CD4-positive, CD25-positive, alpha-beta regulatory T cell (primary cell): ENCODE results near the gene PTPMT1. TPM values are rescaled to one million over a fixed set of nuclear protein-coding genes. Genes with fewer than 3 reads are reported as not detected.

Experiments
- ATAC-seq, 2 donors: fragments of 150-1000 bp; cut with Tn5 transposase; one replicate each; pipeline ENCODE4 v1.10.0; 2021; ENCODE audit warnings: low read depth in 2 of 2, moderate number of reproducible peaks in 2 of 2, moderate library complexity in 1 of 2
- DNase-seq, 3 donors: peaks; one replicate each; pipeline versions ENCODE4 v3.0.0 to v3.0.0-alpha.2; 2012 to 2022; ENCODE audit warnings: mixed read lengths in 1 of 3
- H3K27ac ChIP-seq: one replicate; pipeline ENCODE4 v1.7.0; 2013; ENCODE audit warnings: mild to moderate bottlenecking, low read length; ENCODE audit not compliant: insufficient read depth, poor library complexity, severe bottlenecking
- H3K27me3 ChIP-seq: one replicate; pipeline ENCODE4 v1.7.0; 2013; ENCODE audit warnings: low read length; ENCODE audit not compliant: control insufficient read depth, insufficient read depth
- H3K36me3 ChIP-seq: one replicate; pipeline ENCODE4 v1.7.0; 2013; ENCODE audit warnings: mild to moderate bottlenecking, low read length, moderate library complexity; ENCODE audit not compliant: control insufficient read depth, insufficient read depth
- H3K4me1 ChIP-seq: 2 replicates; pipeline ENCODE4 v1.7.0; 2013; ENCODE audit warnings: mild to moderate bottlenecking, low read length; ENCODE audit not compliant: insufficient read depth, control insufficient read depth, poor library complexity, severe bottlenecking
- H3K4me3 ChIP-seq: one replicate; pipeline ENCODE4 v1.7.0; 2013; ENCODE audit warnings: low read depth, mild to moderate bottlenecking, low read length, moderate library complexity
- H3K9me3 ChIP-seq, 2 experiments: 1 replicate in 1 of 2; 2 replicates in 1 of 2; pipeline ENCODE4 v1.7.0; 2013; ENCODE audit warnings: low read length in 2 of 2, mild to moderate bottlenecking in 1 of 2, moderate library complexity in 1 of 2; ENCODE audit not compliant: control insufficient read depth in 2 of 2
- H3K27ac Mint-ChIP-seq, 3 donors: one replicate each; pipeline ENCODE4 v1.8.0; 2020 to 2022; ENCODE audit warnings: mild to moderate bottlenecking in 3 of 3, mixed read lengths in 3 of 3, moderate library complexity in 2 of 3
- H3K27me3 Mint-ChIP-seq: one replicate; pipeline ENCODE4 v1.8.0; 2022; ENCODE audit warnings: mild to moderate bottlenecking, mixed read lengths
- H3K36me3 Mint-ChIP-seq: one replicate; pipeline ENCODE4 v1.8.0; 2020; ENCODE audit warnings: mixed read lengths
- H3K4me1 Mint-ChIP-seq, 4 donors: one replicate each; pipeline ENCODE4 v1.8.0; 2020 to 2022; ENCODE audit warnings: mixed read lengths in 4 of 4, mild to moderate bottlenecking in 1 of 4
- H3K4me3 Mint-ChIP-seq, 4 donors: one replicate each; pipeline ENCODE4 v1.8.0; 2020 to 2022; ENCODE audit warnings: mild to moderate bottlenecking in 4 of 4, mixed read lengths in 4 of 4, moderate library complexity in 3 of 4
- H3K9me3 Mint-ChIP-seq, 7 donors: one replicate each; pipeline ENCODE4 v1.8.0; 2020 to 2022; ENCODE audit warnings: mixed read lengths in 7 of 7, mild to moderate bottlenecking in 3 of 7, moderate library complexity in 2 of 7
- polyA plus RNA-seq, 4 donors: library from polyadenylated mRNA; unstranded; fragments of 300-500 nt; fragmentation: Illumina TruSeq; gene quantifications; one replicate each; pipeline ENCODE4 v1.2.3, GENCODE V29; 2021
- total RNA-seq: library from RNA; stranded (reverse); gene quantifications from one replicate; pipeline ENCODE4 v1.2.3, GENCODE V29; 2022

Gene PTPMT1
- total and polyA plus RNA-seq, 5 donors from 2014 or later, result 19.5 to 86.1 (median 73.7) TPM

DNA sequence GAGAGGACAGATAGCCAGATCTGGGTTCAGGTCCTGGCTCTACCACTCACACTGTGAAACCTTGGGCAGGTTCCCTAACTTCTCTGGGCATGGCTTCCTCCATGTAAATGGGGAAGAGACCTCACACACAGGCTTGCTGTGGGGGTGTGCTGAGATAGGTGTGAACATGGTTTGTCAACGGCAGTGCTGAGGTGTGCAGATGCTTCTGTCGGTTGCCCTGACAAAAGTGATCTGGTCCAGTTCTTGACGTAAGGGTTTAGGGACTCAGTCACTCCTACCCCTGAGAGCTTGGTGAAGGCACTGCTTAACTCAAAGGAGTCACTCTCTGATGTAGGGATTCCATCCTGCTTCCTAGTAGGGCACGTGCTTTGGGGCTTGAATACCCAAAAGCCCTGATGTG, 26.9 kb downstream of the PTPMT1 start:
- Histone ChIP-seq H3K27me3 (peaks cover 17% of the 10 kb centered on the region), H3K4me3 (no peak overlapping the region), H3K9me3 (no peaks in the 10 kb centered on the region), H3K27ac (no peak overlapping the region), H3K36me3 (no peaks in the 10 kb centered on the region), H3K4me1 (peaks cover 8% of the 10 kb centered on the region)
- Mint-ChIP-seq H3K4me3 (no peak overlapping the region), H3K27ac (no peak overlapping the region), H3K9me3 (no peaks in the 10 kb centered on the region), H3K4me1 (peaks cover 0 to 9% (median 0%) of the 10 kb centered on the region in 4 donors), H3K36me3 (peaks cover 8% of the 10 kb centered on the region), H3K27me3 (peaks cover 34% of the 10 kb centered on the region)
- ATAC-seq (no peak), DNase-seq (no peak)

DNA sequence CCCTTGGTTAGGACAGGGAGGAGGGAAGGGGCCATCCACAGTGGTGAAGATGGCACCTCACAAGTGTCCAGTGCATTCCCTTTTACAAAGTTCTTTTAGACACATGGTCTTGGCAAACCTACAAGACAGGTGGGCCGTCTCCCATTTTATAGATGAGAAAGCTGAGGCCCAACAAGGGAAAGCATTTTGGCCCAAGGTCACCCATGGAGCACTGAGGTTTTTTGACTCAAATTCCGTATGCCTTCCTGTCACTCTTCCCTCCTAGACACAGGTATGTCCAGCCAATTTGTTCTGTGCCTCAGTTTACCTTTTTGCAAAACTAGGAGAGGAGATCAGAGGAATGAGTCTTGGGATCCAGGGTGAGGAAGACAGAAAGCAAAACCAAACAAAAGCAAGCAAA, 27.6 kb downstream of the PTPMT1 start:
- Mint-ChIP-seq H3K27ac (no peak overlapping the region), H3K4me3 (no peak overlapping the region), H3K27me3 (peaks cover 34% of the 10 kb centered on the region), H3K9me3 (no peaks in the 10 kb centered on the region), H3K4me1 (peaks cover 0 to 9% (median 0%) of the 10 kb centered on the region in 4 donors), H3K36me3 (peaks cover 8% of the 10 kb centered on the region)
- no peak overlapping the region for H3K4me3 ChIP-seq
- peaks cover 17% of the 10 kb centered on the region for H3K27me3 ChIP-seq
- DNase-seq (no peak), ATAC-seq (no peak)
- H3K36me3 ChIP-seq, result no peaks in the 10 kb centered on the region
- H3K27ac ChIP-seq, result no peak overlapping the region
- H3K9me3 ChIP-seq, result no peaks in the 10 kb centered on the region
- H3K4me1 ChIP-seq, result peaks cover 8% of the 10 kb centered on the region

DNA sequence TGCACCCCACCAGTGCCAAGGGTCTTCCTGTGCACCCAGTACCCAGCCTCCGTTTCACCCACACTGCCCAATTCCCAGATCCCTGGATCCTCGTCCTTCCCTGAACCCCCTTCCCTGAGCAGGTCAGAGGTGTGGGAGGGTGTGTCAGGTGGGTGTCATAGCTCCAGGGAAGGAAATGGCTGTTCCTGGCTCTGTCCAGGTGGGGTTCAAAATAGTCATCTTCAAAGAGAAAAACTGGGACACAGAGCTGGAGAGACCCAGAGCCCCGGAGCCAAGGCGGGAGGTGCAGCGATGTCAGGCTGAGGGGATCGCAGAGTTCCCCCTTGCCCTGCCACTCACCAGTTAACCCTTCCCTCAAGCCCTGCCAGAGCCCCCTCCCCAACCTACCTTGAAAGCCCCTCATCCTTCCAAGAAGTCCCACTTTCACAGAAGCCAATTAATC, 28.1 kb downstream of the PTPMT1 start:
- peaks cover 35% of the 10 kb centered on the region for H3K27me3 Mint-ChIP-seq
- Histone ChIP-seq H3K4me1 (peaks cover 8% of the 10 kb centered on the region), H3K9me3 (no peaks in the 10 kb centered on the region), H3K36me3 (no peaks in the 10 kb centered on the region), H3K4me3 (no peak overlapping the region), H3K27me3 (peaks cover 17% of the 10 kb centered on the region), H3K27ac (no peak overlapping the region)
- H3K4me1 Mint-ChIP-seq, result peaks cover 0 to 9% (median 0%) of the 10 kb centered on the region in 4 donors
- peaks cover 0 to 2% (median 0%) of the 10 kb centered on the region in 7 donors for H3K9me3 Mint-ChIP-seq
- no peak overlapping the region for H3K27ac Mint-ChIP-seq
- peak overlapping the region in 2 of 4 donors; percentile 27 to 67 for H3K4me3 Mint-ChIP-seq
- peaks cover 8% of the 10 kb centered on the region for H3K36me3 Mint-ChIP-seq
- ATAC-seq (no peak), DNase-seq (no peak)

DNA sequence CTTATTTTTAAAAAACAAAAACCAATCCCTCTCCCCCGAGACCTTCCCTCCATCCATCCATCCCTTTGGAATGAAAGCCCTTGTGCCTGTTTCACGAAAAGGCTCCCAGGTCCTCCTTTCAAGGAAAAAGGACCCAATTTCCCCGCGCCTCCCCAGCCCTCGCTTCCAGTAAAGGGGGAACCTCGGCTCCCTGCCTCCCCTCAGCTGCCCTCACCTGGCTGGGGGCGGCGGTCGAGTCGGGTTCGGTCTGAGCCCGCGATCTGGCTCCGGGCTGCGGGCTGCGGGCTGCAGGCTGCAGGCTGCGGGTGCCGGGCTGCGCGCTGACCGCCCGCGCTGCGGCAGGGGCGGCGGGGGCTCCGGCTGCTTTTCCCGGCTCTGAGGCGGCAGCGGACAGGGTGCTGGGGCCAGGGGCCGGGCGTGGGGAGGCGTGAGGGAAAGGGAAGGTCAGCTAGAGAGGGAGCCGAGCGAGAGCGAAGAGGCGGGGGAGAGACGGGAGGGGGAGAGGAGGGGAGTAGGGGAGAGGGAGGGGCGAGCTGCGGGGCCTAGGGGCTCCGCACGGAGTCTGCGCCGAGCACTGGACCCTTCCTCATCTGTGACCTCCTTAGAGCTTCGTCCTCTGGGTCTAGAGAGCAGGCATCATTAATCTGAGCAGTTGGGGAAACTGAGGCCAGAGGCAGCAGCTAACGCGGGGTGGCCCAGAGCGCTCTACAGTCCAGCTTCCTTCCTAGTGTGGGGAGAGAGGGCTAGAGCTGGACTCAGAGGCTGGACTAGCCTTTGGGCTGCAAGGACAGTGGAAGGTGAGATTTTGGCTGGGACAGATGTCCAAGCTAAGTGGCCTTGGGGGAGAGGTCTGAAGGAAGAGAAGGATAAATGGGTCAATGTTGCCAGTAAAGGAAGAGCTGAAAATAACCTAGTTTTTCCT, 28.8 kb downstream of the PTPMT1 start, which contains the start of gene C1QTNF4:
Gene C1QTNF4, minus strand, starts transcription at position 478 of the 922 bp plus-strand sequence. CDS start 3,601 bp downstream, outside the sequence.
- Mint-ChIP-seq H3K27ac (peak within 1 kb of the TSS in 1 of 3 donors; percentile 21), H3K9me3 (peaks cover 0 to 2% (median 0%) of the 10 kb centered on the region in 7 donors), H3K36me3 (peaks cover 8% of the 10 kb centered on the region), H3K4me3 (peak within 1 kb of the TSS in 2 of 4 donors; percentile 27 to 67), H3K27me3 (peaks cover 38% of the 10 kb centered on the region), H3K4me1 (peaks cover 0 to 9% (median 0%) of the 10 kb centered on the region in 4 donors)
- Histone ChIP-seq H3K36me3 (no peaks in the 10 kb centered on the region), H3K27me3 (peaks cover 17% of the 10 kb centered on the region), H3K27ac (no peak within 1 kb of the TSS), H3K4me1 (peaks cover 8% of the 10 kb centered on the region), H3K9me3 (no peaks in the 10 kb centered on the region), H3K4me3 (no peak within 1 kb of the TSS)
- ATAC-seq (no peak), DNase-seq (no peak)

DNA sequence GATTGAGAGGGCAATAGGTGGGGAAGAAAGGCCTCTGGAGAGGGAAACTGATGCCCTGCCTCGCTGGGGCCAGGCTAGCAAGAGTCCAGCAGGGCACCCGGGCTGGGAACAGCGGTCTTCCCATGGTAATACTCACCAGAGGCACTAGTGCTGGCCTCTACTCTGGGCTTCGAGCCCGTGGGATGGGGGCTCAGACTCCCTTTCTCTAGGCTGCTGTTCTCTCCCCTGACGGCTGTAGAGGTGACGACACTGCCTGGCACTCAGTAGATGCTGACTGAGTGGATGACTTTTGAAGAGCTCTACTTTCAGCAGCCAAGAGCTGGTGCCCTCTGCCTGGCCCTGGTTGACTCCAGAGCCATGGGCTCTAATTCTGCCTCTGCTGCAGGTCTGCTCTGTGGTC, 29.6 kb downstream of the PTPMT1 start:
- DNase-seq (no peak), ATAC-seq (no peak)
- H3K9me3 ChIP-seq, result no peaks in the 10 kb centered on the region
- peaks cover 8% of the 10 kb centered on the region for H3K4me1 ChIP-seq
- H3K36me3 ChIP-seq, result no peaks in the 10 kb centered on the region
- peaks cover 17% of the 10 kb centered on the region for H3K27me3 ChIP-seq
- no peak overlapping the region for H3K4me3 ChIP-seq
- H3K9me3 Mint-ChIP-seq, result peaks cover 0 to 2% (median 0%) of the 10 kb centered on the region in 7 donors
- H3K36me3 Mint-ChIP-seq, result peaks cover 8% of the 10 kb centered on the region
- H3K27ac ChIP-seq, result no peak overlapping the region
- no peak overlapping the region for H3K27ac Mint-ChIP-seq
- H3K4me1 Mint-ChIP-seq, result peaks cover 0 to 9% (median 0%) of the 10 kb centered on the region in 4 donors
- H3K4me3 Mint-ChIP-seq, result no peak overlapping the region
- H3K27me3 Mint-ChIP-seq, result peaks cover 36% of the 10 kb centered on the region

DNA sequence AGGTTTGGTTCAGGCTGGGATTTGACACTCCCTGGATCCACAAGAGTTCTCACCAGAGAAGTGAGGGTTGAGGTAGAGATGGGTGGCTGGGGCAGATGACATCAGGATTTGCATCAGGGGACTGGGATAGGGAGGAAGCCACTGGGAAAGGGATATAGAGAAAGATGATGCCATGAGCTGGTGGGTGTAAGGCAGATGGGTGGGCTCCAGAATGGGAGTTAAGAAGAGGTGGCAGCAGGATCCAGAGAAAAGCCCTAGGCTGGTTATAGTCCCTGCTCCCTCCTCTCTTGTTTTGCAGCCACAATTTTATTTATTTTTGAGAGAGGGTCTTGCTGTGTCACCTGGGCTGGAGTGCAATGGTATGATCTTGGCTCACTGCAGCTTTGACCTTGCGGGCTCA, 30.6 kb downstream of the PTPMT1 start:
- DNase-seq, result no peak
- Histone ChIP-seq H3K4me1 (peaks cover 8% of the 10 kb centered on the region), H3K27ac (no peak overlapping the region), H3K27me3 (peaks cover 17% of the 10 kb centered on the region), H3K4me3 (no peak overlapping the region), H3K9me3 (no peaks in the 10 kb centered on the region), H3K36me3 (no peaks in the 10 kb centered on the region)
- Mint-ChIP-seq H3K9me3 (peaks cover 0 to 2% (median 0%) of the 10 kb centered on the region in 7 donors), H3K36me3 (peaks cover 8% of the 10 kb centered on the region), H3K27ac (no peak overlapping the region), H3K4me1 (peaks cover 0 to 9% (median 0%) of the 10 kb centered on the region in 4 donors), H3K4me3 (no peak overlapping the region), H3K27me3 (peaks cover 36% of the 10 kb centered on the region)
- no peak for ATAC-seq

DNA sequence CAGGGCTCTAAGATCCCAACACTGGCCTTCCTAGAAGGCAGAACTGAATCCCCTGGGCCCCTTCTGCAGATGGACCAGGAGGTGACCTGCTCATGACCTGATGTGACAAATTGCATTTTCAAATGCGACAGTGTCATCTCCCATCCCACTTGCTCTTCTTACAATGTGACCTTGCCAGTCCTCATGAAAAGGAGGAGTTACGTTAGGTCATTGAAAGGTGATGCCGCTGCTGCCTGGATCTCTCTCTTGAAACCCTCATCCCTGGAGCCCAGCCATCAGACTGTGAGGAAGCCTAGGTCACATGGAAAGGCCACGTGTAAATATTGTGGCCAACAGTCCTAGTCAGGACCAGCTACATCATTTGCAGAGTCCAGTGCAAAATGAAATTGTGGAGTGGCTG, 34.5 kb downstream of the PTPMT1 start:
- Mint-ChIP-seq H3K9me3 (peaks cover 0 to 2% (median 0%) of the 10 kb centered on the region in 7 donors), H3K4me1 (no peaks in the 10 kb centered on the region), H3K4me3 (no peak overlapping the region), H3K27me3 (peaks cover 14% of the 10 kb centered on the region), H3K27ac (no peak overlapping the region), H3K36me3 (peaks cover 6% of the 10 kb centered on the region)
- no peak for ATAC-seq
- no peaks in the 10 kb centered on the region for H3K4me1 ChIP-seq
- no peaks in the 10 kb centered on the region for H3K9me3 ChIP-seq
- H3K27me3 ChIP-seq, result no peaks in the 10 kb centered on the region
- DNase-seq, result no peak
- H3K36me3 ChIP-seq, result no peaks in the 10 kb centered on the region
- no peak overlapping the region for H3K4me3 ChIP-seq
- no peak overlapping the region for H3K27ac ChIP-seq
